Spleen (tissue), 11 donors: Measurements from ENCODE around the gene ASZ1. TPM values are rescaled to one million over a fixed set of nuclear protein-coding genes. Genes with fewer than 3 reads are reported as not detected.

ENCODE experiments used
- DNase-seq: peaks from one replicate; pipeline ENCODE4 v3.0.0-alpha.2; 2020
- H3K27ac ChIP-seq, 8 donors: fragments of 200-600 bp; sonication (generic) in 7 of 8; 1 replicate in 4 of 8; 2 replicates in 4 of 8; pipeline versions ENCODE4 v1.5.0 to v1.8.0; 2016 to 2021; ENCODE audit warnings: inconsistent platforms in 4 of 8, mild to moderate bottlenecking in 4 of 8, moderate library complexity in 1 of 8
- H3K27me3 ChIP-seq, 7 donors: fragments of 200-600 bp; sonication (generic) in 6 of 7; replicated peaks in 1 of 7; 1 replicate in 4 of 7; 2 replicates in 3 of 7; pipeline versions ENCODE4 v1.5.0 to v1.8.0; 2016 to 2021; ENCODE audit warnings: inconsistent platforms in 3 of 7, mild to moderate bottlenecking in 1 of 7
- H3K36me3 ChIP-seq, 6 donors: fragments of 200-600 bp; sonication (generic) in 5 of 6; 1 replicate in 4 of 6; 2 replicates in 2 of 6; pipeline versions ENCODE4 v1.5.0 to v1.8.0; 2016 to 2021; ENCODE audit warnings: inconsistent platforms in 2 of 6
- H3K4me1 ChIP-seq, 6 donors: fragments of 200-600 bp; sonication (generic) in 5 of 6; 1 replicate in 3 of 6; 2 replicates in 3 of 6; pipeline versions ENCODE4 v1.5.0 to v1.8.0; 2016 to 2021; ENCODE audit warnings: inconsistent platforms in 3 of 6
- H3K4me3 ChIP-seq, 8 donors: fragments of 200-600 bp; sonication (generic) in 7 of 8; 1 replicate in 4 of 8; 2 replicates in 4 of 8; pipeline versions ENCODE4 v1.5.0 to v1.8.0; 2016 to 2021; ENCODE audit warnings: inconsistent platforms in 4 of 8, mild to moderate bottlenecking in 4 of 8, moderate library complexity in 2 of 8
- H3K9me3 ChIP-seq, 8 donors: fragments of 200-600 bp; sonication (generic) in 7 of 8; 1 replicate in 4 of 8; 2 replicates in 4 of 8; pipeline versions ENCODE4 v1.5.0 to v1.8.0; 2016 to 2021; ENCODE audit warnings: inconsistent platforms in 4 of 8
- CTCF ChIP-seq, 11 experiments: fragments of 200-600 bp in 7 of 11; fragments of 450-650 bp in 4 of 11; sonication (generic) in 4 of 11; IDR thresholded peaks in 8 of 11; conservative IDR thresholded peaks in 3 of 11; 1 replicate in 7 of 11; 2 replicates in 4 of 11; pipeline versions ENCODE4 v1.4.0 to v1.8.0; 2016 to 2021; ENCODE audit warnings: antibody characterized with exemption in 11 of 11, inconsistent platforms in 4 of 11, mild to moderate bottlenecking in 1 of 11
- POLR2A ChIP-seq, 3 donors: fragments of 450-650 bp; IDR thresholded peaks; one replicate each; pipeline ENCODE4 v1.5.1; 2017; ENCODE audit warnings: antibody characterized with exemption in 3 of 3, mild to moderate bottlenecking in 1 of 3
- POLR2AphosphoS5 ChIP-seq, 3 donors: sonication (generic); formaldehyde crosslinking; IDR thresholded peaks; one replicate each; pipeline ENCODE4 v1.5.1; 2017; ENCODE audit warnings: antibody characterized with exemption in 3 of 3
- WGBS, 5 donors: extraction: QIAGEN DNeasy Blood & Tissue Kit in 3 of 5; methylation state at CpG; one replicate each; pipeline versions ENCODE4 v1.1.5 to v1.1.7; 2013 to 2018; 5-methylcytosine and 5-hydroxymethylcytosine counted together
- intact Hi-C: fragments of 100-400 bp; cut with DNase I; formaldehyde crosslinking; loops from one replicate; pipeline ENCODE4 v1.15.0; 2023; ENCODE audit warnings: low total_unique reads
- polyA plus RNA-seq, 3 donors: library from polyadenylated mRNA; stranded (reverse); fragments of 200-250 nt; gene quantifications; one replicate each; pipeline ENCODE4 v1.2.1, GENCODE V29; 2013
- total RNA-seq, 7 donors: library from RNA; depleted of rRNA in 3 of 7; stranded (reverse); fragments of >200 nt in 3 of 7; fragmentation: NEBNext Ultra II Directional in 4 of 7; extraction: Animal tissue kit (Norgen Biotek cat#: 25700) in 4 of 7; gene quantifications; one replicate each; pipeline versions ENCODE4 v1.1.0 to v1.2.1, GENCODE V29; 2016 to 2021
- donor health status: healthy with polysubstance abuse.
- donor health status: DM: no; HTN: no; CAD: no; lungs with moderate emphysema.
- donor health status: DM: no; HTN: no; CAD: no.
- donor health status: Bipolar disorder and iron deficiency.
- donor health status: healthy.
- donor health status: DM: no; HTN: no; CAD: no.
- donor health status: DM: yes; HTN: yes; CAD: no.

The ASZ1 gene
- total and polyA plus RNA-seq, 10 donors, result not detected

DNA sequence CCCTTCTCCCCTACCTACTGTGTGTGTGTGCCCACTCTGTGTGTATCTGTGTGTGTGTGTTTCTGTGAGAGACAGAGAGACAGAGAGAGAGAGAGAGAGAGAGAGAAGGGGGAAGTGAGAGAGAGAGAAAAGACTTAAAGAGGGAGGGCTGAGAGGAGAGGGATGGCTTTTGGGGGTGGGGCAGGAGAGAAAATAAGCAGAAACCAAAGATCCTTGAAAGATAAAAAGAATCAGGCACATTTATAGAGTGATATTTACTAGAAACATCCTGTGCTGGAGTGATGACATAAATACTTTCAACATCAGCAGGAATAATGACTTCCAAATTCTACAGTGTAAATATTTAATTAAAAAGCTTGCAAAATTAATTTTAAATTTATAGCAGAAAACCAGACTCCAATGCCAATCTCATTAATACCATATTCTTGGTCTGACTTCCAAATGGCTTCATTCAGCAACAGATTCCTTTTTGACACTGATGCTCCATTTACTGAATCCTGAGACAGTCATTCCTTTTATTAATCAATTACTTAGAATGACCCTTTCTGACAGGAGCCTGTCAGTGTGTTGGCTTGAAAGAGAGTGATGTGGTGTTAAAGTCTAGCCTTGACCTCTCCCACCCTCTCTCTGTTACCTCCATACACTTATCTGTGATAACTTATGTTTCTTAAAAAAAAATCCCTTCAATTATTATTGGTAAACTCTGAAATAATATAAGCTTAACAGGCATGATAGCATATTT is 62.8 kb downstream of the ASZ1 start:
- Histone ChIP-seq H3K9me3 (no peaks in the 10 kb centered on the region), H3K4me3 (no peak overlapping the region), H3K36me3 (no peaks in the 10 kb centered on the region), H3K4me1 (no peaks in the 10 kb centered on the region), H3K27me3 (no peaks in the 10 kb centered on the region), H3K27ac (no peak overlapping the region)
- no peak for DNase-seq
- no peak for TF ChIP-seq CTCF (IDR thresholded peaks at IDR 0.05 in 8 of 11, conservative IDR thresholded peaks at IDR 0.05 in 3 of 11)
- no peak for TF ChIP-seq POLR2A (IDR thresholded peaks at IDR 0.05)
- intact Hi-C loops, result no loop called here

- no peak overlapping the region for H3K27ac ChIP-seq
- intact Hi-C loops, result no loop called here
- no peaks in the 10 kb centered on the region for H3K36me3 ChIP-seq
- no peak for DNase-seq
- no peaks in the 10 kb centered on the region for H3K27me3 ChIP-seq
- TF ChIP-seq POLR2AphosphoS5 (IDR thresholded peaks at IDR 0.05), result no peak
- no peak for TF ChIP-seq POLR2A (IDR thresholded peaks at IDR 0.05)
- TF ChIP-seq CTCF (IDR thresholded peaks at IDR 0.05 in 8 of 11, conservative IDR thresholded peaks at IDR 0.05 in 3 of 11), result no peak
- no peaks in the 10 kb centered on the region for H3K4me1 ChIP-seq
- H3K4me3 ChIP-seq, result no peak overlapping the region
- H3K9me3 ChIP-seq, result no peaks in the 10 kb centered on the region
Measured at GRCh38 chr7:117362294-117362888, 64.9 kb downstream of the ASZ1 start.

DNA sequence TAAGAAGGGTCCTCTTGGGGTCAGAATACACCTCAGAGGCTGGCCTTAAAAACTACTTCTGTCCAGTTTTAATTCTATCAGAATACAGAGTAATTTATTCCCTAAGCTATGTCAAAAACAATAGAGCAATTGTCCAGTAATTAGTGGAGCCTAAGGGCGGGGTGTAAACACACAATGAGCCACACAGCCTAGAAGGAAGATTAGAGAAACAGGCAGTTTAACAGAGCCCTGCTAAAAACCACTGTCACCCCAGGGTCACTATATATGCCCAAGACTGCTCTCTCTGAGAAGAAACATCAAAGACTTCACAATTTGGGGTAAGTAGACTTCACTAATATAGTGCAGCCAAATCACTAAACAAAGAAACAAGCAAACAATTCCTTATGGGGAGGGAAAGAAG is 77.3 kb downstream of the ASZ1 start:
- Histone ChIP-seq H3K4me1 (no peaks in the 10 kb centered on the region), H3K27me3 (peaks cover 0 to 8% (median 0%) of the 10 kb centered on the region in 7 donors), H3K9me3 (no peaks in the 10 kb centered on the region), H3K36me3 (no peaks in the 10 kb centered on the region), H3K27ac (no peak overlapping the region), H3K4me3 (no peak overlapping the region)
- intact Hi-C loops, result no loop called here
- no peak for TF ChIP-seq CTCF (IDR thresholded peaks at IDR 0.05 in 8 of 11, conservative IDR thresholded peaks at IDR 0.05 in 3 of 11)
- no peak for TF ChIP-seq POLR2A (IDR thresholded peaks at IDR 0.05)
- no peak for TF ChIP-seq POLR2AphosphoS5 (IDR thresholded peaks at IDR 0.05)
- WGBS, 5 donors, result 63 to 85% (median 76%) methylated on average over 1 of the region's 1 CpG
- DNase-seq, result no peak

- intact Hi-C loops, result no loop called here
Measured at GRCh38 chr7:117349570-117349969, 77.7 kb downstream of the ASZ1 start.

More at GRCh38 chr7:117349570-117349969, 77.7 kb downstream of the ASZ1 start:
- H3K27ac ChIP-seq, result no peak overlapping the region
- no peak overlapping the region for H3K4me3 ChIP-seq
- no peak for DNase-seq
- no peaks in the 10 kb centered on the region for H3K4me1 ChIP-seq
- TF ChIP-seq POLR2A (IDR thresholded peaks at IDR 0.05) (no peak), CTCF (IDR thresholded peaks at IDR 0.05 in 8 of 11, conservative IDR thresholded peaks at IDR 0.05 in 3 of 11) (no peak), POLR2AphosphoS5 (IDR thresholded peaks at IDR 0.05) (no peak)
- no peaks in the 10 kb centered on the region for H3K9me3 ChIP-seq
- 72 to 95% (median 86%) methylated on average over 2 of the region's 2 CpGs for WGBS, 5 donors
- H3K27me3 ChIP-seq, result peaks cover 0 to 8% (median 0%) of the 10 kb centered on the region in 7 donors
- no peaks in the 10 kb centered on the region for H3K36me3 ChIP-seq
